Measurements from ENCODE around the gene C1QA.
A peak's percentile ranks its signal among the peaks of the same experiment; 100 is the strongest.

C1QA gene

DNA sequence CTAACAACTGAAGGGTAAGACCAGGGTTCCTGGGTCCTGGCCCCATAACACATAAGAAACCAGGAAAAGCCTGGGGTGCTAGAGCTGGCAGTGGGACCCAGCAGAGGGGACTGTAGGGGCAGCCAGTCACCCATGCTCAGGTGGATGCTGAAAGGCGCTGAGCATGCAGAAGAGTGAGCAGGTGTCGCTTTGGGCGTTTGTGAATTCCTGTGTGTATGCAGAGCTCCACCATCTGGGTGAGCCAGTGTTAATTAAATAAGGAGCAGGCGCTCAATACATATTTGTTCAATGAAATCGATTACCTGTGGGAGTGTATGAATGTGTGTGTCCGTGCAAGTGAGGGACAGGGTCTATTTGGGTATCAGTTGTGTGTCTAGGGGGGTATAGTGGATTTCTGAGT is 499 bp downstream of the C1QA start:
- DNase-seq = no peak
- in situ Hi-C loops (cut with MboI; ENCODE audit: low pct_unique_long_range_greater_than_20kb, low sequenced_read_pairs) = no loop called here

DNA sequence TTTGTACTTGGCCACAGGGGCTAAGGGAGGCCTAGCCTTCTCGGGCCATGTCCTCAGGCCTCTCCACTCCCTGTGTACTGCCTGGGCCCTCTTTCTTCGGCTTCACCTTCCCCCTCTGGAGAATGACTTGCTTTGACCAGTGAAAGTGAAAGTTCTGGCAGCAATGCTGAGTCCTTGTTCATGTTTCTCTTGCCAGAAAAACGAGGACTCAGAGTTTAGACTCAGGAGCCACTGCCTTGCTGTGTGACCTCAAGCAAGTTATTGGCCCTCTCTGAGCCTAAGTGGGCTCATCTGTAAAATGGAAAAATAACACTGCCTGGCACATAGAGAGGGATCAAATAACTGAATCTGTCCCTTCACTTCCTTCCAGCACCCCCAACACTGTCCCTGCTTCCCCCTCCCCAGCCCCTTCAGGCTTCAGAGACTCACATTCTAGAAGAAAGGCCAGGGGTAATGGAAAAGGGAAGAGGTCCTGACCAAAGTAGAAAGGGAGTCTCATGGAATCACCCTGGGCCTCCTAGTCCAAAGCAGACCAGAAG is 1.5 kb downstream of the C1QA start:
- in situ Hi-C loops (cut with MboI; ENCODE audit: low pct_unique_long_range_greater_than_20kb, low sequenced_read_pairs) = no loop called here

DNA sequence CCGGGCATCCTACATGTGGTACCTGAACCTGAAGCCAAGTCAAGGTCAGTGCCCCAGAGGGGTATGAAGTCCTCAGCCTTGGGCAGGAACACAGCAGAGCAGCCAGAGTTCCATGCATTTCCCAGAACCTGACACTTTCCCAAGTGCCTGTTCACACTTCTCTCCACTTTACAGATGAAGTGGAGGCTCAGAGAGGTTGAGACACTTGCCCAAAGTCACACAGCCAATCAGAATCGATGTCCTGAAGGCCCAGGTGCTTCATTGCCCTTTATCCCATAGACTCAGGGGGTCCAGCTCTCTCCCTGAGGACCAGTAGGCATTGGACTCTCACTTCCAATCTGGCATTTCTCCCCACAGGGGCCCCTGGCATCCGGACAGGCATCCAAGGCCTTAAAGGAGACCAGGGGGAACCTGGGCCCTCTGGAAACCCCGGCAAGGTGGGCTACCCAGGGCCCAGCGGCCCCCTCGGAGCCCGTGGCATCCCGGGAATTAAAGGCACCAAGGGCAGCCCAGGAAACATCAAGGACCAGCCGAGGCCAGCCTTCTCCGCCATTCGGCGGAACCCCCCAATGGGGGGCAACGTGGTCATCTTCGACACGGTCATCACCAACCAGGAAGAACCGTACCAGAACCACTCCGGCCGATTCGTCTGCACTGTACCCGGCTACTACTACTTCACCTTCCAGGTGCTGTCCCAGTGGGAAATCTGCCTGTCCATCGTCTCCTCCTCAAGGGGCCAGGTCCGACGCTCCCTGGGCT is 2.2 kb downstream of the C1QA start:
- no peak for DNase-seq
- in situ Hi-C loops (cut with MboI; ENCODE audit: low pct_unique_long_range_greater_than_20kb, low sequenced_read_pairs) = no loop called here

More for the DNA sequence above, 1.5 kb downstream of the C1QA start:
- no peak for DNase-seq

DNA sequence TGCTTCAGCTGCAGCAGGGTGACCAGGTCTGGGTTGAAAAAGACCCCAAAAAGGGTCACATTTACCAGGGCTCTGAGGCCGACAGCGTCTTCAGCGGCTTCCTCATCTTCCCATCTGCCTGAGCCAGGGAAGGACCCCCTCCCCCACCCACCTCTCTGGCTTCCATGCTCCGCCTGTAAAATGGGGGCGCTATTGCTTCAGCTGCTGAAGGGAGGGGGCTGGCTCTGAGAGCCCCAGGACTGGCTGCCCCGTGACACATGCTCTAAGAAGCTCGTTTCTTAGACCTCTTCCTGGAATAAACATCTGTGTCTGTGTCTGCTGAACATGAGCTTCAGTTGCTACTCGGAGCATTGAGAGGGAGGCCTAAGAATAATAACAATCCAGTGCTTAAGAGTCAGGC is 2.9 kb downstream of the C1QA start:
- in situ Hi-C loops (cut with MboI; ENCODE audit: low pct_unique_long_range_greater_than_20kb, low sequenced_read_pairs) = no loop called here
- DNase-seq = peak; percentile 40

DNA sequence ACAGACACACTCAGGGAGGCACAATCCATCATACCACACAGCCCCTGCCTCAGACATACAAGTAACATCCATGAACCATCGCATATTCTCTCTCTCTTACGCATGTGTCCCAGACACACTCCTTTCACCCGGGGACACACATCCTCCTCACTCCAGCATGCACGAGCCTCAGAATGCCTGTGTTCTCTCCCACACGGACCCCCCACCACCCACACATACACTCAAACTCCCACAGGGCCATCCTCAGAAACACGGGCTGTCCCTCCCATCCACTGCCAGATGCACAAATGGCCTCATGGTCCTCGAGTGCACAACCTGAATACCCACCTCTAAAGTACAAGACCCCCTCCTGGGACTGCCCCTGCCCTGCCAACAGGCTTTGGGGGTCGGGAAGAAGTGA is 4.8 kb downstream of the C1QA start:
- in situ Hi-C loops (cut with MboI; ENCODE audit: low pct_unique_long_range_greater_than_20kb, low sequenced_read_pairs) = loop anchor here (10.0 kb wide), 1 partner anchor 226 kb away; no protein-coding TSS in a partner anchor
- DNase-seq = no peak

DNA sequence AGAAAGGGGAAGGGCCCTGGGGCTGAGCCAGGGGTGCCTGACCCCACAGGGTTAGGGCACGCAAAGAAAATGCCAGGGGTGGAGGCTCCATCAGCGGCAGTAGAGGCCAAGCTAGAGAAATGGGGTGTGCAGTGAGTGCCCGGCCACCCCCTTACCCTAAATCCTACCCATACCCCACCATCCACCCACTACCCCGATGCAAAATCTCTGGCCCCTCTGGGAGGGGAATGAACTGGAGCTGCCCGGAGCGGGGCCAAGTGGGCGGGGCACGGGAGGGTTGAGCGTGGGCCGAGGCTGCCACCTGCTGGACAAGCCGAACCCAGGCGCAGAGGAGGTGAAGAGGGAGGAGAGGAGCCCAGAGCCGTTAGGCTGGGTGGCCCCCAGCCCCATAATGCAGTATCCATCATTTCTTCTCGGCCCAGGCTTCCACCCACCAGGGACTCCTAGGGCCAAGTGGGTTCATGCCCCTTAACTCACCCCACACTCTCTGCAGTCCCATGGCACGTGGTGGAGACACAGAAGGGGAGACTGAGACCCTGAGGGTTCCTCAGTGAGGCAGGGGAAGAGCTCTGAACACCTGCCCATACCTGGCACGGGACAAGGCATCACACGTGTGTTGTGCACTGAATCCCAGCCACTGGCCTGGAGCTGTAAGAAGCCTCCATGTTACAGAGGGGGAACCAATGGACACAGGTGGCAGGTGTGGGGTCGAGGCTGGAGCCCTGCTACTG is 5.6 kb downstream of the C1QA start:
- peak; percentile 71 for DNase-seq
- in situ Hi-C loops (cut with MboI; ENCODE audit: low pct_unique_long_range_greater_than_20kb, low sequenced_read_pairs) = loop anchor here (10.0 kb wide), 1 partner anchor 227 kb away; no protein-coding TSS in a partner anchor

DNA sequence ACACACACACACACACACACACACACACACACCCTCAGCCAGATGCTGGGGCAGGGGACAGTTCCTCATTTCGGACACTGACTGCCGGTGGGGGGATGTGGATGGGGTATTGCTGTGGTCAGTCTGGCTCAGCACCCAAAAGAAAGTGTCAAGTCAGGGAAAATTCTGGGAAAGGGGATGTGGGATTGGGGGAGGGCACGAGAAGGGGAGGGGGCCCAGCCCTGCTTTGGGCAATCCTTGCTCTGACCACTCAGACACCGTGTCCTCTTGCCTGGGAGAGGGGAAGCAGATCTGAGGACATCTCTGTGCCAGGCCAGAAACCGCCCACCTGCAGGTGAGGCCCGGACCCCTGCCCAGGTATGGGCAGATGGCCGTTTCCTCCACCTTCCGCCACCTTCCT is 7.0 kb downstream of the C1QA start, which contains the start of gene C1QC:
C1QC (plus strand) TSS at position 253 of the 400 bp plus-strand sequence. CDS start 391 bp downstream, outside the sequence.
- in situ Hi-C loops (cut with MboI; ENCODE audit: low pct_unique_long_range_greater_than_20kb, low sequenced_read_pairs) = loop anchor here (10.0 kb wide), 1 partner anchor 229 kb away; no protein-coding TSS in a partner anchor
- DNase-seq = no peak

DNA sequence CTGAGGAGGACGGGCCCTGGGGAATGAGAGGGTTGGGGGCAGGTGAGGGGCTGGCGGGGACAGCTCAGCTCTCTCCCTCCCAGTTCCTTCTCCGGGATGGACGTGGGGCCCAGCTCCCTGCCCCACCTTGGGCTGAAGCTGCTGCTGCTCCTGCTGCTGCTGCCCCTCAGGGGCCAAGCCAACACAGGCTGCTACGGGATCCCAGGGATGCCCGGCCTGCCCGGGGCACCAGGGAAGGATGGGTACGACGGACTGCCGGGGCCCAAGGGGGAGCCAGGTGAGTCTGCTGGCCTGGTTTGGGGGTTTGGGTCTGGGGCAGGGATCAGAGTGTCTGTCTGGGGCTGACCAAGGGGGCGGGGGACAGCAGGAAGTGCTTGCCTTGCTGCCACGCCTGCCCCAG is 7.5 kb downstream of the C1QA start:
- no peak for DNase-seq
- in situ Hi-C loops (cut with MboI; ENCODE audit: low pct_unique_long_range_greater_than_20kb, low sequenced_read_pairs) = loop anchor here (10.0 kb wide), 1 partner anchor 229 kb away; no protein-coding TSS in a partner anchor

DNA sequence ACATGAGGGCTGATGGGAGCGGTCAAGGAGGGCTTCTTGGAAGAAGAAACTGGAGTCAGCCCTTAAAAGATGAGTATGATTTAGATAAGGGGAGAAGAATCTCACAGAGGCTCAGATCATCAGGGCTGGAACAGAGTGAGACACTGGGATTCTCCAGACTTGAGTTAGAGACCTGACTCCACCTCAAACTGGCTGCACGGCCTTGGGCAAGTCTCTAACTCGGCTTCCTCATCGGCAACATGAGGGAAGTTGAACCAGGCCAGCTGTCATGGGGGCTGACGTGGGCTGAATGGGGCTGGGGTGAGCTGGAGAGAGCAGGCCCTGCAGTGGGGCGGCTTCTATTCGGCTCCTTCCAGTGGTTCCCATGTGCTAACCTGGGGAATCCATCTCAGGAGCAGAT is 9.5 kb downstream of the C1QA start:
- no peak for DNase-seq

DNA sequence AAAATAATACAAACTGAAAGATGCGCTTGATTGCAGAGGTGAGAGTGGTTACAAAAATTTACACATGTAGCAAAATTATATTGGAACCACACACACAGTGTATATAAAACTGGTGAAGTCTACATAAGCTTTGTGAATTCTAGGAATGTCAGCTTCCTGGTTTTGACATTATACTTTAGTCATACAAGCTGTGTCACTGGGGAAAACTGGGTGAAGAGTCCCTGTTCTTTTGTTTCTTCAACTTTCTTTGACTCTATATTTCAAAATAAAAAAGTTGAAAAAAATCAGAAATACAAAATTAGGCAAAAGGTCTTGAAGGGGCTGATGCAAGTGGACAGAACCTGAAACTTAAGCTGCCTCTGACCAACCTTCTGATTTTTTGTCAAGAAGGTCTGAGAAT is 10.0 kb downstream of the C1QA start:
- in situ Hi-C loops (cut with MboI; ENCODE audit: low pct_unique_long_range_greater_than_20kb, low sequenced_read_pairs) = loop anchor here (10.0 kb wide), 1 partner anchor 232 kb away; no protein-coding TSS in a partner anchor
- no peak for DNase-seq

More for the DNA sequence above, 9.5 kb downstream of the C1QA start:
- in situ Hi-C loops (cut with MboI; ENCODE audit: low pct_unique_long_range_greater_than_20kb, low sequenced_read_pairs) = loop anchor here (10.0 kb wide), 1 partner anchor 231 kb away; no protein-coding TSS in a partner anchor

DNA sequence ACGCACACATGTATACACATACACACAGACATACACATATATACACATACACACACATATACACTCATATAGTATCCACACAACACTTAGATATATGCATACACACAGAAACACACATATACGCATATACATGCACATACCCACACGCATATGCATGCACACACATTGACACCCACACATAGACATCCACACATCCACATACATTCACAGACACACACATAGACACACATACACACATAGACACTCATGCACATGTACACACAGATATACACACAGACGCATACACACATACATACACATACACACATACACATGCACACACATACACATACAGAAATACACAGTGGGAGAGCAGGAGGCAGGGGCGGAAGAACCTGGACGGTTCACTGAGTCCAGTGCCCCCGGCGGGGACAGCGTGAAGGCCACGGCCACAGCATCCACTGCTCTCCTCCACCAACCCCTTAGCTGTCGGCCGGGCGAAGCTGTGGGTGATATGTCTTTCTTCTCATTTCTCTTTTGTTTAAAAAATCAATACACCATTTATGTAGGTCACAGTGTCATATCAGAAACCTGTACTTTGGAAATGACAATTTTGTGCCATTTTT is 13.8 kb downstream of the C1QA start:
- no peak for DNase-seq
- in situ Hi-C loops (cut with MboI; ENCODE audit: low pct_unique_long_range_greater_than_20kb, low sequenced_read_pairs) = no loop called here

DNA sequence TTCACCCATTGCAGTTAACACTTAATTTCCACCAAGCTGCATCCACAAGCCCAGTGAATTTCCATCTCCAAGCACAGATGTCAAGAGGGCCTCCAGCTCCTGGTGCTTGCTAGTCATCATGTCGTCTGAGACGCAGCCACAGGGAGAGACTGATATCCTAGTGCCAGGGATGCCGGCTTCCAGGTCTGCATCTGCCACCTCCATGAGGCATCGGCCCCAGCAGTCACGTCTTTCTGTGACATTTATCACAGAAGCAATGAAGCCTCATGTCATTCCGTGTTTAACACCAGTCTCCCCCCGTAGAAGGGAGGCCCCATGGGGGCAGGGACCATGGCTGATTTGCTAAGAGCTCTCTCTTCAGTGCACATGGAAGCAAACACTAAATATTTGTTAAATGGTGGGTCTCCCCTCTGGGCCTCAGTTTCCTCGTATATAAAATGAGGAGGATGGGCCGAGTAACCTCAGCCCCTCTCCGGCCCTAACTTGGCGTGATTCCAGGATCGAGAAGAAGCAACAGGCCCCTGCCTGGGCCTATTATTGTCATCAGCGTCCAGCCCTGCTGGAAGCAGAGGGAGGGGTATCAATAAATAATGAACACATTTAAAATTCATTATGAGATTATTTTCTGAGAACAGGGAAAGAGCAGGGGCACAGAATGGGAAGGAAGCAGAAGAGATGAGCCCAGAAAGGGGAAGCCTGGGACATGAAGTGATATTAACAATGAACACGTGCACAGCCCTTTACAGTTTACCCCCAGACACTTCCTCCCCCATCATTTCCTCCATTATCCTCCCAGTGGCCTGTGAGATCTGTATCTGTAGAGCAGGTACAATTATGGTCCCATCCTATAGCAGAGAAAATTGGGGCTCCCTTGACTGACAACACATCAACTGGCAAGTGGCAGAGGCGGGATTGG is 15.8 kb downstream of the C1QA start:
- in situ Hi-C loops (cut with MboI; ENCODE audit: low pct_unique_long_range_greater_than_20kb, low sequenced_read_pairs) = no loop called here

DNA sequence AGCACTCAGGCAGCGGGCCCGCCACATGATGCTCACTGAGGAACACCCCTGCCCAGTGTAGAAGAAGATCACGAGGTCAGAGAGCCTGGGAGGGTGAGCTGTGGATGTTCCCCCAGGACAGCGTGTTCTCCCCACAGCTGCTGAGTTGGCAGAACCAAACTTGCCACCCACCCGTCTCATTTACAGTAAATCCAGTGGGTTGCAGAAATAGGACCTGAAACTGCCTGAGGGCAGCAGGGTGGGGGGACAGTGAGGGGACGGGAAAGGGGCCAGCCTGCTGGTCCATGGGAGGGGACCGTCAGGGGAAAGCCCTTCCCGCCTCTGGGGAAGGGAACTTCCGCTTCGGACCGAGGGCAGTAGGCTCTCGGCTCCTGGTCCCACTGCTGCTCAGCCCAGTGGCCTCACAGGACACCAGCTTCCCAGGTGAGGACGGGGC is 16.5 kb downstream of the C1QA start, which contains the start of gene C1QB:
C1QB (plus strand) TSS at position 356 of the 436 bp plus-strand sequence. CDS start 6,227 bp downstream, outside the sequence.
- in situ Hi-C loops (cut with MboI; ENCODE audit: low pct_unique_long_range_greater_than_20kb, low sequenced_read_pairs) = no loop called here

More for the DNA sequence above, 15.8 kb downstream of the C1QA start:
- DNase-seq = peak; percentile 52

DNA sequence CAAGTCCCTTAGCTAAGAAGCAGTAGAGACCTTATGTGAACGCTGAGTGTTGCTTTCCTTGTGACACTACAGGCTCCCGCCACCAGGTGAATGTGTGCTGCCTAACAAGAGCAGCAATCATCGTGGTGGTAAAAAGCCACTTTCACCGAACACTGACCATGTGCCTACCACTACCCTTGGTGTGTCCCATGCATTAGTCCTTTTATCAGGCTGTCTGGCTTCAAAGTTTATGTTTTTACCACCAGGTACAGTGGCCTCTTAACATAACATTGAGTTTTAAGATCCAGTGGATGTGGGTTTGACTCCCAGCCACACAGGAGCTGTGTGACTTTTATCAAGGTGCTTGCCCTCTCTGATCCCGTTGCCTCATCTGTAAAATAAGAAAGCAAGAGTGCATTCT is 18.3 kb downstream of the C1QA start:
- in situ Hi-C loops (cut with MboI; ENCODE audit: low pct_unique_long_range_greater_than_20kb, low sequenced_read_pairs) = no loop called here

More for the DNA sequence above, 16.5 kb downstream of the C1QA start, which contains the start of gene C1QB:
- DNase-seq = no peak

DNA sequence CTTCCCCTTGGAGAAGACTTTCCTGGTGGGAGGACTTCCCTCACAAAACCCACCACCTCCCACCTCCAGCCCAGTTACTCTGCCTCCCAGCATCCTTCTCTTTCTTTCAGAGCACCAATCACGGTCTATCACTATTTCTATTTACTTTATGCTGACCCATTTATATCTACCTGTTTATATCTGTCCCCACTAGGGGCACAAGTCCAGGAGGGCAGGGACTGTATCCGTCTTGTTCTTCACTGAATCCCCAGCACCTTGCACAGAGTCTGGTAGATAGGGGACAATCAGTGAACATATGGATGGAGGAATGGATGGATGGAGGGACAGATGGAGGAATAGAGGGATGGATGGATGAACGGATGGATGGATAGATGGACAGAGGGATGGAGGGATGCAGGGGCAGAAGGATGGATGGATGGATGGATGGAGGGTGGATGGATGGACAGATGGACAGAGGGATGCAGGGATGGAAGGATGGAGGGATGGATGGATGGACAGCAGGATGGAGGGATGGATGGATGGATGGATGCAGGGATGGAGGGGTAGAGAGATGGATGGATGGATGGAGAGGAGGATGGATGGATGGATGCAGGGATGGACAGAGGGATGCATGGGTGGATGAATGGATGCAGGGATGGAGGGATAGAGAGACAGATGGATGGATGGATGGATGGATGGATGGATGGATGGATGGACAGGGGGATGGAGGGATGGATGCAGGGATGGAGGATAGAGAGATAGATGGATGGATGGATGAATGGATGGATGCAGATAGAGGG is 22.1 kb downstream of the C1QA start:
- no peak for DNase-seq

More for the DNA sequence above, 18.3 kb downstream of the C1QA start:
- no peak for DNase-seq

DNA sequence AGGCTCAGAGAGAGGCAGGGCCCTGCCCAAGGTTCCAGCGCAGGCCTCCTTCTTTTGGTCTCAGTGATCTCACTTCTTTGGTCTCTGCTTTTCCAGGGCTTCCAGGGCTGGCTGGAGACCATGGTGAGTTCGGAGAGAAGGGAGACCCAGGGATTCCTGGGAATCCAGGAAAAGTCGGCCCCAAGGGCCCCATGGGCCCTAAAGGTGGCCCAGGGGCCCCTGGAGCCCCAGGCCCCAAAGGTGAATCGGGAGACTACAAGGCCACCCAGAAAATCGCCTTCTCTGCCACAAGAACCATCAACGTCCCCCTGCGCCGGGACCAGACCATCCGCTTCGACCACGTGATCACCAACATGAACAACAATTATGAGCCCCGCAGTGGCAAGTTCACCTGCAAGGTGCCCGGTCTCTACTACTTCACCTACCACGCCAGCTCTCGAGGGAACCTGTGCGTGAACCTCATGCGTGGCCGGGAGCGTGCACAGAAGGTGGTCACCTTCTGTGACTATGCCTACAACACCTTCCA is 24.4 kb downstream of the C1QA start:
- DNase-seq = no peak
- in situ Hi-C loops (cut with MboI; ENCODE audit: low pct_unique_long_range_greater_than_20kb, low sequenced_read_pairs) = no loop called here

More for the DNA sequence above, 22.1 kb downstream of the C1QA start:
- in situ Hi-C loops (cut with MboI; ENCODE audit: low pct_unique_long_range_greater_than_20kb, low sequenced_read_pairs) = no loop called here

DNA sequence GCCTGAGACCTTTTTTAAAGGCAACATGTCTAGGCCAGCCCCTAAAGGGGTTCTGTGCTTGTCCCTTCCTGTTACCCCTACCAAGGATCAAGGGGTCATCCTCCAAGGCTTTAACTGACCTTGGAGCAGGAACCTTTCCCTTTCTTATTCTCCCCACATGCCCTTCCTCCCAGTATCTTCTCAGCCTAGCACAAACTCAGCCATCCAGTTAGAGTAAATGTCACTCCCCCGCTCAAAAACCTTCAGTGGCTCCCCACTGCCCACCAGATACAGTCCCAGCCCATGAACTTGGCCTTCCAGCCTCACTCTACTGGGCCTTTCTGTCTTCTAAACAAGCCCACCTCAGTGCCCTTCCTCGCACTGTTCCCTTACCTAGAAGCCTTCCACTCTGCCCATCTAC is 25.5 kb downstream of the C1QA start:
- in situ Hi-C loops (cut with MboI; ENCODE audit: low pct_unique_long_range_greater_than_20kb, low sequenced_read_pairs) = no loop called here
- no peak for DNase-seq
